ENCODE measurements around the gene CAMK4. TPM values are rescaled to one million over a fixed set of nuclear protein-coding genes. Genes with fewer than 3 reads are reported as not detected.

CAMK4 gene
- total RNA-seq, 1 donor from 2014 or later = 2.7 TPM

GRCh38 chr5:111278858-111279504 lies 54.8 kb downstream of the CAMK4 start:
- no peak overlapping the region for H3K4me3 ChIP-seq
- no peaks in the 10 kb centered on the region for H3K9me3 ChIP-seq
- intact Hi-C loops (cut with DNase I) = no loop called here
- no peaks in the 10 kb centered on the region for H3K36me3 ChIP-seq
- peak; percentile 86 to 89 for ATAC-seq
- DNase-seq = peak; percentile 71
- no peaks in the 10 kb centered on the region for H3K4me1 ChIP-seq
- no peaks in the 10 kb centered on the region for H3K27me3 ChIP-seq (ENCODE audit: low read depth)
- no peak overlapping the region for H3K27ac ChIP-seq
- TF ChIP-seq CTCF (IDR thresholded peaks at IDR 0.05) = peak; percentile 74

GRCh38 chr5:111280282-111280951 lies 56.2 kb downstream of the CAMK4 start:
- no peaks in the 10 kb centered on the region for H3K36me3 ChIP-seq
- no peak for DNase-seq
- H3K4me1 ChIP-seq = no peaks in the 10 kb centered on the region
- no peak for ATAC-seq
- H3K9me3 ChIP-seq = no peaks in the 10 kb centered on the region
- no peak overlapping the region for H3K27ac ChIP-seq
- H3K27me3 ChIP-seq (ENCODE audit: low read depth) = no peaks in the 10 kb centered on the region
- intact Hi-C loops (cut with DNase I) = no loop called here
- H3K4me3 ChIP-seq = no peak overlapping the region
- TF ChIP-seq CTCF (IDR thresholded peaks at IDR 0.05) = no peak

- H3K27me3 ChIP-seq (ENCODE audit: low read depth) = no peaks in the 10 kb centered on the region
- DNase-seq (no peak), ATAC-seq (no peak)
- H3K36me3 ChIP-seq = no peaks in the 10 kb centered on the region
- no peak overlapping the region for H3K27ac ChIP-seq
- no peaks in the 10 kb centered on the region for H3K9me3 ChIP-seq
- H3K4me3 ChIP-seq = no peak overlapping the region
- TF ChIP-seq CTCF (IDR thresholded peaks at IDR 0.05) = no peak
- intact Hi-C loops (cut with DNase I) = no loop called here
- H3K4me1 ChIP-seq = no peaks in the 10 kb centered on the region
These were observed 58.6 kb downstream of the CAMK4 start for GRCh38 chr5:111282798-111283197.

GRCh38 chr5:111284825-111285224 lies 60.6 kb downstream of the CAMK4 start:
- intact Hi-C loops (cut with DNase I) = no loop called here
- Histone ChIP-seq H3K9me3 (no peaks in the 10 kb centered on the region), H3K4me1 (no peaks in the 10 kb centered on the region), H3K36me3 (no peaks in the 10 kb centered on the region), H3K27ac (no peak overlapping the region), H3K4me3 (no peak overlapping the region), H3K27me3 (ENCODE audit: low read depth) (no peaks in the 10 kb centered on the region)
- ATAC-seq (no peak), DNase-seq (no peak)
- no peak for TF ChIP-seq CTCF (IDR thresholded peaks at IDR 0.05)

- DNase-seq (no peak), ATAC-seq (no peak)
- Histone ChIP-seq H3K4me3 (no peak overlapping the region), H3K4me1 (no peaks in the 10 kb centered on the region), H3K27me3 (ENCODE audit: low read depth) (no peaks in the 10 kb centered on the region), H3K27ac (no peak overlapping the region), H3K9me3 (no peaks in the 10 kb centered on the region), H3K36me3 (no peaks in the 10 kb centered on the region)
- intact Hi-C loops (cut with DNase I) = no loop called here
- TF ChIP-seq CTCF (IDR thresholded peaks at IDR 0.05) = no peak
These were observed 70.4 kb downstream of the CAMK4 start for GRCh38 chr5:111294551-111294950.

All from lower lobe of right lung (tissue), 2 donors.